ENCODE measurements around the gene F10.
"Not testable (repeated sequence)": the region's sequence is repeated elsewhere in the genome, so short reads cannot be mapped to it uniquely, and the experiment has no call there.

The F10 gene

DNA sequence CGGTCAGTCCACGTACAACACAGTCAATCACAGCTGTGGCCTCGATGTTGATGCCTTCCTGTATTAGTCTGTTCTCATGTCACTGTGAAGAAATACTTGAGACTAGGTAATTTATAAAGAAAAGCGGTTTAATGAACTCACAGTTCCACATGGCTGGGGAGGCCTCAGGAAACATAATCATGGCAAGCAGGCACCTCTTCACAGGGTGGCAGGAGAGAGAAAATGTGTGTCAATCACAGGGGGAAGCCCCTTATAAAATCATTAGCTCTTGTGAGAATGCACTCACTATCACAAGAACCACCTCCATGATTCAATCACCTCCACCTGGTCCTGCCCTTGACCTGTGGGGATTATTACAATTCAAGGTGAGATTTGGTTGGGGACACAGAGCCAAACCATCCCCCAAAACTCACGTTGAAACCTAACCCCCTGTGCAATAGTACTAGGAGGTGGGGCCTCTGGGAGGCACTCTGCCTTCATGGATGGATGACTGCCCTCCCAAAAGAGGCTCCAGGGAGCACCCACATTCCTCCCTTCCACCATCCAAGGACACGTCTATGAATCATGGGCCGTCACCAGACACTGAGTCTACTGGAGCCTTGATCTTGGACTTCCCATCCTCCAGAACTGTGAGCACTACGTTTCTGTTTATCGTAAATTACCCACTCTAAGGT, 33.5 kb downstream of the F10 start:
- DNase-seq: no peak

DNA sequence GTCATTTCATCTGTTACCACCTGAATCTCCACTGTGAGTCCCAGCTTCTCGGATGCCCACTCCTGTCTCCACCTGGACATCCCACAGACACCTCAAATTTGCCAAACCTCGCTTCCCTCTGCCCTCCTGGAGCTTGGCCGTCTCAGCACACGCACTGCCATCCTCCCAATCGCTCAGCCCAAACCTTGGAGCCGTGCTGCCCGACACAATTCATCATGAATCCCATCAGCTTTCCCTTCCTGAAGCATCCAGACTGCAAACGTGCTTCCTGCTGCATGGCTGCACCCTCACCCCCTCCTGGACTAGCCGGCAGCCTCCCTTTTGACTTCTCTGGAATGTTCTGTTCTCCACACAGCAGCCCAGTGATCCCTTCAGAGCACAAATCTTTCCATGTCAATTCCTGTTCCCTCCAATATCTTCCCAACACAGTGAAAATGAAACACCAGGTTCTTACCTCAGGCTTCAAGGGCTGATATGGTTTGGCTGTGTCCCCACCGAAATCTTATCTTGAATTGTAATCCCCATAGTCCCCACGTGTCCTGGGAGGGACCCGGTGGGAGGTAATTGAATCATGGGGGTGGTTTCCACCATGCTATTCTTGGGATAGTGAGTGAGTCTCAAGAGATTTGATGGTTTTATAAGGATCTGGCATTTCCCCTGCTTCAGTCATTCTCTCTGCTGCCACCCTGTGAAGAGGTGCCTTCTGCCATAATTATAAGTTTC, 34.8 kb downstream of the F10 start:
- no peak for DNase-seq

GRCh38 chr13:113157929-113158747, 35.5 kb downstream of the F10 start, which contains the start of gene PROZ:
PROZ (plus strand) TSS chr13:113158648; CDS start chr13:113158661, 13 bp downstream.
- no peak for DNase-seq

DNA sequence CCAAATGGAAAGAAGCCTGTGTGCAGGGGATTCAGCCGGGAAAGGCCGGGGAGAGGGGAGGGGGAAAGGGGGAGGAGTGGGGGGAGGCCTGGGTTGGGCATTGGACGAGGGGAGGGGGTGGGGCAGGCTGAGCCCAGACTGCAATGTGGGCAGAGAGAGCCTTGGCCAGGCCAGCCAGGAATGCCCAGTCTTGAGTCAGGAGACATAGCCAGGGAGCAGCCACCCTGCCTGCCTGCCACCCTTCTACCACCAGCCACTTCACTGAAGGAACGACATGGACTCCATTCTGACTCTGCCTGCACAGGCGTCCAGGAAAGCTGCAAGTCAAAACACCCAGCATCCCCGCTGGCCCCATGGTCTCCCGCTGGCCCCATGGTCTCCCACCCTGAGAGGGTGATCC, 36.3 kb downstream of the F10 start:
- no peak for DNase-seq

DNA sequence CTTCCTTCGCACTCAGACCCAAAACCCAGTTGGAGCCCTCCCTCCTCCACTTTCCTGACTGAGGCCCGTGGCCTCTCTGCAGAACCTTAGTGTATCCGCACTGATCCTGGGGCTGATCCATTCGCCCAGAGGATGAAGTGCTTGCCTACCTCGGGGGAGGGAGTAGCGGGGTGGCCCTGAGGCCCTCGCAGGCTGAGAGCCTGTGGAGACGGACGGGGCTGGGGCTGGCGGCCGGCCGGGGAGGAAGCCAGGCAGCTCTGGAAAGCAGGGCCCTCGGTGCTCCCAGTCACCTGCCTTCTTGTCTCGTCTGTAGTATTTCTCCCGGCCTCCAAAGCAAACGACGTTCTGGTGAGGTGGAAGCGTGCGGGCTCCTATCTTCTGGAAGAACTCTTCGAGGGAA, 37.1 kb downstream of the F10 start:
- DNase-seq: no peak

DNA sequence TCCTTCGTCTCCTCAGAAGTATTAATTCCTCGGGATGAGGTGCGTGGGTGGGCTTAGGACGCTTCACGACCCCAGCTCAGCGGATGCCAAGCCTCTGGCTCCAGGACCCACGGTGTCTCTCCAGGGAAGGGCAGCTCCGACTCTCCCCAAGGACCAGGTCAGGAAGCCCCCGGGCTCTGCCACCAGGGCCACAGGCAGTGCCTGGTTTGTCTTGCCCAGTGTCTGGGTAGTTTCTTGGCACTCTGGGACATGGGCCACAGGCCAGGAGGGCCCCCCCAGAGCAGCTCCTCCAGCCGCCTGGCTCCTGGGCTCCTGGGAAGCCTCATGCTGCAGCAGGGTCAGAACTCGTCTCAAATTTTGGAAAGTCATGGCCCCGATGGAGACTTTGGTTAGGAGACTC, 38.4 kb downstream of the F10 start:
- DNase-seq: no peak

GRCh38 chr13:113161433-113161832, 38.8 kb downstream of the F10 start:
- no peak for DNase-seq

GRCh38 chr13:113161975-113162374, 39.4 kb downstream of the F10 start:
- not testable (repeated sequence) for DNase-seq

- no peak for DNase-seq
Observed at GRCh38 chr13:113162783-113163685, 40.4 kb downstream of the F10 start.

DNA sequence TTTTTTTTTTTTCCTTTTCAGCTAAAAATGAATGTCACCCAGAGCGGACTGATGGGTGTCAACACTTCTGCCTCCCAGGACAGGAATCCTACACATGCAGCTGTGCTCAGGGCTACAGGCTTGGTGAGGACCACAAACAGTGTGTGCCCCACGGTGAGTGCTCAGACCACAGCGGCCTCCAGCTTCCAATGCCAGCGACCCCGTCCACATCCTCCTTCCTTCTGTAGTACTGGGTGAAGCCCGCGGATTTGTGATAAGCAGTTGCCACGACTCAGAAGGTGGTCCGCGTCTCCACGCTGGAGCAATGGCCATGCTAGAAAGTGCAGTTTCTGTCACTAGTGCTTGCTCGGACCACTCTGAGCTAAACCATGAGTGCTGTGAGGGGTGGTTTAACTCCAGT, 41.9 kb downstream of the F10 start:
- peak; percentile 73 for DNase-seq

DNA sequence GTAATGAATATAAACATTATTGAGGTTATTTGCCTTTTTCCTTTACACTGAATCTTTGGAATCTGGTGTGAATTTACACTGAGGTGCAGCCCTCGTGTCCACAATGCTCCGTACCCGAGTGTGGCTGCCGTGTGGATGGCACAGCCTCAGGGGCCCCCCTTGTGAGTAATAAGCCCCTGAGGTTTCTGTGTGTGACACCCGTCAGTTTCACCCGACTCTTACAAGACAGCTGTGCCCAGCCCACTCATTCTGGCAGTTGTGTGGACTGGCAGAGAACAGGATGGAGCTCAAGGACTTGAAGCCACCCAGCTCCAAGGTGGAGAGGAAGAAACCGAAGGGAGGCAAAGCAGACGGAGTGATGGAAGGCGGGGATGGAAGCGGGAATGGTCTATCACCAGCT, 43.7 kb downstream of the F10 start:
- DNase-seq: no peak

DNA sequence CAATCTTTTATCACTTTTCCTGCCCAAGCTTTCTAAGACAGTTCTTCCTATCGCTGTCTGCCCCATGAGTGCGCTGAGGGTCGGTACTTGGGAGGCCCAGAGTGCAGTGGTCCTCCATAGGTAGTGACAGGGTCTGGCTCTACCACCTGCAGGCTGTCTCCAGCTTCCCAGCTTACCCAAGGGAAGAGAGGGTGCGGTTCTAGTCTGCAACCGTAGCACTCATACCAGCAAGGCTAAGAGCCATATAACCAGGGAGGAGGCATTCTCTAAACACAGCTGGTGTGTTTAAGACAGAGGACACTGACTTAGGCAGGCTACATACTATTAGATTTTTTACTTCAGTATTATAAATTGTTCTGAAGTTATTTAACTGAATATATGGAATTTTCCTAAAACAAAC, 44.1 kb downstream of the F10 start:
- no peak for DNase-seq

DNA sequence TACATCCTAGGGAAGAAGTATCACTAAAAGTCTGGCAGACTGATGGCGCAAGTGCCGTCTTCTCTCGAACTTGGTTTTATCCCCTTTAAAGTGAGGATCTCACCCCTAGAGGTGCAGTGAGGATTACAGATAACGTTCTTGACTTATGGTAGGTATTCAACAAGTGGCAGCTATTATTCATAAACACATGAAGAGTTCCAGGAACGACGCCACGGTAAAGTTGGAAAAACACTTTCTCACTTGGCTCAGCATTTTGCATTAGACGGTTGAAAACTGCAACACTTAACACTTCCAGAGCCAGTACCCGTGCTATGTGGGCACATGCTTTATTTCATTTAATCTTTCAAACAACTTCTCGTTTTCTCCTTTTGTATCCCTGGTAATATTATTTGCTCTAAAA, 44.6 kb downstream of the F10 start:
- no peak for DNase-seq

DNA sequence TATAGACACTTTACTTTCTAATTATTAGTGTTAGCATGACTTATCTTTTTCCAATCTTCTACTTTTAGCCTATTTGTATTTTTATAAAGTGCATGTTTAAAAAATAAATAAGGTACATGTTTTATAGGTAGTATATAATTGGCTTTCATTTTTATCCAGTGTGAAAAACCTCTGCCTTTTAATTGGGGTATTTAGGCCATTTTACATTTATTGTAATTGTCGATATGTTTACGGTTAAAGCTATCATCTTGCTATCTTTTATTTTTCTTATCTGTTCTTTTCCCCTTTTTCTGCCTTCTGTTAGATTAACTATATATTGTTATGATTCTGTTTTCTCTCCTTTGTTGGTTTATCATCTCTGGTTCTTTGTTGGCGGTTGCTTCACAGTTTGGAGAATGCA, 45.0 kb downstream of the F10 start:
- DNase-seq: no peak

DNA sequence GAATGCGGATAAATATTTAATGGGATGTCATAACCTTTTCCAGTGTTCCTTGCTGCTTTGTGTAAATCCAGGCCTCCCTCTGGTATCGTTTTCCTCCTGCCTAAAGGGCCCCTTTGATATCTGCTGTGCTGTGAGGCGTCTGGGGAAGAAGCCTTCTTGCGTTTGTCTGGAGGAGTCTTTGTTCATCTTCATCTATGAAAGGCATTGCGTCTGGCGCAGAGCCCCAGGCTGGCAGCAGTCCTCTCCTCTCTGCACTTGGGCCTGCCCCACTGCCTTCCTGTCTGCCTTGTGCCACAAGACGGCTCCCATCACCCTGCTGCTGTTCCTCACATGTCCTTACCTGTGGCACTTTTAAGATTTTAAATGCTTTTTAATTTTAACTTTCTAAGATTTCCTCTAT, 45.6 kb downstream of the F10 start:
- DNase-seq: no peak

- DNase-seq: no peak
Observed at GRCh38 chr13:113169277-113170272, 47.0 kb downstream of the F10 start.

DNA sequence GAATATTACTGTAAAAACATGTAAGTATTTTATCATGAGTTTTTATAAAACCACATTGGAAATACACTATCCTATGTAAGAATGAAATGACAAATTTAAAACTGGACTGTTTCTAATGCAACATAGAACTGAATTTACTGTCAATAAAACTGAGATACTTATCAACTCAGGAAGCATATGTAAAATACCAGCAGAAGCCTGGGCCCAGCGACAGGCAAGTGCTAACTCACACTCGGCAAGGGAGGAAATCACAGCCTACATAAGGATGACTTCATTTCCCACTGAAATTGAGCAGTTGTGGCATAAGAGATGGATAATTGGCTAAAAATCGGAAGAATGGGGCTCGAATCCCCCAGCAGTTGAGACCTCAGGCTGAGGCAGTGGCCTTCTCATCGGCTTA, 47.9 kb downstream of the F10 start:
- peak; percentile 24 for DNase-seq

GRCh38 chr13:113171250-113172125, 48.9 kb downstream of the F10 start:
- DNase-seq: peak; percentile 26

DNA sequence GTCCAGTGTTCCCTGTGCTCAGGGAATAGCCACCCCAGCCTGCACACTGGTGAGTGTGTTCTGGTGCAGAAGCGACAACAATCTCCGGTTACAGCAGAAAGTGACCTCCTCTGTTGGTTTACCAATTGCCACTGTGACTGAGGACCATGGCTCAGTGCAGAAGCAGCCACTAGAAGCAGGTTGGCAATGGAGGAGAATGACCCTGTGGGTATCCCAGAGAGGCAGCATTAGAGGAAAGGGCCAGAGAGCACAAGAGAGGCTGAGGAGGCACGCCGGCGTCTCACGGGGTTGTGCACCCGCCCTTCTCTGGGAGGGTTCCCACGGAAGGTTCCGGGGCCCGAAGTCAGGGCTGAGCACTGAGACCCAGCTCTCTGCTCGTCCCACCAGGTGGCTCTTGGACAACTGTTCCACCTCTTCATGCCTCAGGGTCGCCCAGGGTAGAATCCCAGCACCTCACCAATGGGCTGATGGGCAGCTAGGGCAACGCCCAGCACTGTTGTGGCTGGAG, 49.9 kb downstream of the F10 start:
- DNase-seq: no peak

GRCh38 chr13:113176280-113176679, 53.7 kb downstream of the F10 start:
- peak; percentile 87 for DNase-seq

All from hematopoietic multipotent progenitor cell treated with erythropoietin and hydrocortisone succinate and interleukin-3 and kit ligand, for 4 days (in vitro differentiated cells).